ENCODE measurements around the gene FAM193B.
A peak's percentile ranks its signal among the peaks of the same experiment; 100 is the strongest.

FAM193B gene

GRCh38 chr5:177512736-177513380 is 41.5 kb downstream of the FAM193B start:
- no peak for DNase-seq

- no peak for DNase-seq
These were observed 42.3 kb downstream of the FAM193B start for GRCh38 chr5:177511796-177512675.

GRCh38 chr5:177511181-177511580 is 43.2 kb downstream of the FAM193B start:
- DNase-seq, result no peak

GRCh38 chr5:177510567-177511053 is 43.8 kb downstream of the FAM193B start:
- no peak for DNase-seq

GRCh38 chr5:177509991-177510566 is 44.3 kb downstream of the FAM193B start:
- DNase-seq, result no peak

DNA sequence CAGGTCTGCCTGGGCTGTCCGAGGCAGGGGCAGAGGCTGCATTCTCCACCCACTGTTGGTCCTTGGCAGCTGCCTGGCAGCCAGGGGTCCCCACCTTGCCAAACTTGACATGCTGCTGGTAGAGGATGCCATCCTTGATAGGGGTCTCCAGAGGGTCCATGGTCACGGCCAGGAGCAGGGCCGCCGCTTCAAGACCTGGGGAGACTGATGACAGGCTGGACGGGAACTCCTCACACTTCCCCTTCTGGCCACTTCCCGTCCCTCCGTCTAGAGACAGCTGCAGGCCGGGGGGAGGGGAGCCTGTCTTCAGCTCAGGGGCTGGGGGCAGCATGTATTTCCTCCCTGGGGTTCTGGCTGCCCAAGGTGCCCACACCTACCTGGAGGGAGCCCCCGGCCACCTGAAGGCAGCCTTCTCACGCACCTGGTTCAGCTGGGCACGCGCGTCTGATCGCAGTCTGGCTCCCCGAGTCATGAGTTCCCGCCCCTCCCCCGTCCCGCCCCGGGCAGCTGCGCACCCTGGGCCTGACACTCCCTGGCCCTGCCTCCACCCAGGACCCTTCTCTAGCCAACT is 44.9 kb downstream of the FAM193B start, which contains the start of gene DOK3:
TSS of gene DOK3 (minus strand) at position 446 of the 571 bp plus-strand sequence. CDS start at position 160, 286 bp downstream.
- no peak for DNase-seq

DNA sequence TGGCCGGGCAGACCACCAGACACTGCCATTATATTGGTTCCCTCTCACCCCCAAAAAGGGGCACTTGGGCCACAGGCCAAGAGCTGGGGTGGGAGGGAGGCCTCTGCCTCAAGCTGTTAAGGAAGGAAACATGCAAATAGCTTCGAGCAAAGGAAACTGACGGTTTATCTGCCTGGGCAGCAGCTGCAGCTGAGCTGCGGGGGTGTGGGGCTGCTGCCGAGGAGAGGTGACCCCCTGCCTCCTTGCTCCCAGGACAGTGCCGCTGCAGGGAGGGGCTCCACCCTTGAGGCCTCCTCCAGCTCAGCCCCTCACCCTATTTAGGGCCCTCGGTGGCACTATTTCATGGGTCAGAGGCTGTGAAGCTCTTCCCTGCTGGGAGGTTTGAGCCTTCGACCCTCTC is 45.5 kb downstream of the FAM193B start:
- no peak for DNase-seq

DNA sequence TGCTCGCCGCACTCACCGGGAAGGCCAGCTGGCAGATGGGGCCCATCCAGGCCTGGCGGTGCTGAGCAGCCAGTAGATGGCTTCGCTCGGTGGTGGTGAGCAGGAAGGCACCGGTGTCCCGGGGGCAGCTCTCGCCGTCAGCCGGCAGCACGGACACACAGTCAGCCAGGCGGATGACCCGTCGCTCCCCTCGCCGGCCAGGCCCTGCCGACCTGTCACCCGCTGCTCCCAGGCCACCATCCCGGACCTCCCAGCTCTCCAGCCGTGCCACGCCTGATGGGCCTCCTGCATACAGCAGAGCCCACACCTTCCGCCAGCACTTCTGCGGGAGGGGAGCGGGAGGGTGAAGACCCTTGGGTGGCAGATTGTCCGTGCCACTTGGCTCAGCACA is 46.1 kb downstream of the FAM193B start:
- no peak for DNase-seq

DNA sequence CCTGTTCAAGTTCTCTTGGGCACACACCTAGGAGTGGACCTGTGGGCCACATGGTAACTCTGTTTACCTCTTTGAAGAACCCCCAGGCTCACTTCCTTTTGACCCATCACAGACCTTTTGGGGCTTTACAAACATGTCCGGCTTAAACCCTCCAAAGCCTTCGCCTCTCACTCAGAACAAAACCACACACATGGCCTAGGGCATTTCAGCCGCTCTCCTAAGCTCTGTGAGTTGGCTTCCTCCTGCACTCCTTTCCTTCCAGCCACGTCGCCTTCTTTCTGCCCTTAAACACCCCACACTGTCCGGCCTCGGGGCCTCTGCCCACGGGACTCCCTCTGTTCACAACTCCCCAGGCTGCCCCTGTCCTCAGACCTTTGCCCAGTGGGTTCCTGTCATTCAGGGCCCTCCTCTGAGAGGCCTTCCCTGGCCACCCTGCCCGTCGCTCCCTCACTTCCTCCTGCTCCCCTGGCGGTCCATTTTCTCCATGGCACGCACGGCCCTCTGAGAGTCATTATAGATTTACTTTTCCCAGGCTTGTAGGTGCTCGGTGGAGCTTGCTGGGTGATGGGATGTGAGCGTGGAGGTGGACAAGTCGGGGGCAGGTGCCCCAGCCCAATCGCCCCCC is 46.7 kb downstream of the FAM193B start:
- no peak for DNase-seq

DNA sequence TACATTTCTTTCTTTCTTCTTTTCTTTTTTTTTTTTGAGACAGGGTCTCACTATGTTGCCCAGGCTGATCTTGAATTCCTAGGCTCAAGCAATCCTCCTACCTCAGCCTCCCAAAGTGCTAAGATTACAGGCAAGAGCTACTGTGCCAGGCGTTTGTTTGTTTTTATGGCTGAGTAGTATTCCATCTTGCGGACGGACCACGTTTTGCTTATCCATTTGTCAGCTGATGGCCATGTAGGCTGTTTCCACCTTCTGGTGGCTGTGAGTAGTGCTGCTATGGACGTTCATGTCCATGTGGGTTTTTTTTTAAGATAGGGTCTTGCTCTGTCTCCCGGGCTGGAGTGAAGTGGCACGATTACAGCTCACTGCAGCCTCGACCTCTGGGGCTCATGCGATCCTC is 47.2 kb downstream of the FAM193B start:
- no peak for DNase-seq

DNA sequence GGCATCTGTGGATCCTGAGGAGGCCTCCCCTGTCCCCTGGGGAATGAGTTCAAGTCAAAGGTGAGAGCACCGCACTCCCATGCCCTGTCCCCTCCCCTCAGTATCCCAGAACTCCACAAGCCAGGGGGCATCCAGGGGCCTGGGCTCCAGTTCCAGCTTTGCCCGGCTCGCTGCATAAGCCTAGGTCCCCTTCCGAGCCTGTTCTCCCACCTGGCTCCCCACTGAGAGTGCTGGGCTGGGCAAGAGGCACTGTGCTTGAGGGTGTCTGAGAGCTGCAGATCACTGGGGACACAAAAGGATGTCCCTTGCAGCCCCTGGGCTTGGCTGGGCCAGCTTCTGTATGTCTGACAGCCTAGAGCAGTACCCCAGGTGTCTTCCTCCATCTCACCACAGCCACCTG is 49.3 kb downstream of the FAM193B start:
- DNase-seq, result no peak

- DNase-seq, result no peak
These were observed 50.0 kb downstream of the FAM193B start for GRCh38 chr5:177504086-177505056.

- no peak for DNase-seq
These were observed 50.8 kb downstream of the FAM193B start for GRCh38 chr5:177503351-177504085.

DNA sequence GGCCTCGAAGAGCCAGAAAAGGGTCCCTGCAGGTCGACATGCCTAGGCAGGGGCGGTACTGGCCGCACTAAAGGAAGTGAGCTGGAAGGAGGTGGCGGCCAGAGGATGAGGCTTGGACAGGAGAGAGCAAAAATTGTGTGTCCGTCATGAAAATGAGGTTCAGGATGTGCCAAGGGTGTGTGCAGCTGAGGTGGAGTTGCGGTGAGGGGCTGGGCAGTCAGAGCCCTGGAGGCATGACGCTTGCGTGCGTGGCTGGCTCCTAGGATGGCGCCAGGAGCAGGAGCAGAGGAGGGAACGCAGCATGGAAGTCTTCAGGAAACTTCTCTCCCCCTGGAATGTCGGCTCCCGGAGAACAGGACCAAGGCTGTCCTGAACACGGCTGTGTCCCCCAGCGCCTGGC is 51.5 kb downstream of the FAM193B start:
- no peak for DNase-seq

- DNase-seq, result no peak
These were observed 52.3 kb downstream of the FAM193B start for GRCh38 chr5:177501874-177502678.

GRCh38 chr5:177500685-177501522 is 53.5 kb downstream of the FAM193B start:
- peak; percentile 78 for DNase-seq

- no peak for DNase-seq
These were observed 54.5 kb downstream of the FAM193B start for GRCh38 chr5:177499842-177500241.

- no peak for DNase-seq
These were observed 56.2 kb downstream of the FAM193B start for GRCh38 chr5:177498013-177498787.

All from KG1 (cell line).